ENCODE results near the gene SKAP2.

Gene SKAP2

GRCh38 chr7:26777385-26777784 lies 87.0 kb downstream of the SKAP2 start:
- no peak for DNase-seq (ENCODE audit: low read depth)

GRCh38 chr7:26760501-26760900 lies 103.9 kb downstream of the SKAP2 start:
- DNase-seq (ENCODE audit: low read depth): no peak

GRCh38 chr7:26759108-26759507 lies 105.3 kb downstream of the SKAP2 start:
- DNase-seq (ENCODE audit: low read depth): no peak

GRCh38 chr7:26743205-26743604 lies 121.2 kb downstream of the SKAP2 start:
- DNase-seq (ENCODE audit: low read depth): no peak

- no peak for DNase-seq (ENCODE audit: low read depth)
These were observed 128.3 kb downstream of the SKAP2 start for GRCh38 chr7:26735976-26736600.

- DNase-seq (ENCODE audit: low read depth): no peak
These were observed 135.1 kb downstream of the SKAP2 start for GRCh38 chr7:26729150-26729775.

DNA sequence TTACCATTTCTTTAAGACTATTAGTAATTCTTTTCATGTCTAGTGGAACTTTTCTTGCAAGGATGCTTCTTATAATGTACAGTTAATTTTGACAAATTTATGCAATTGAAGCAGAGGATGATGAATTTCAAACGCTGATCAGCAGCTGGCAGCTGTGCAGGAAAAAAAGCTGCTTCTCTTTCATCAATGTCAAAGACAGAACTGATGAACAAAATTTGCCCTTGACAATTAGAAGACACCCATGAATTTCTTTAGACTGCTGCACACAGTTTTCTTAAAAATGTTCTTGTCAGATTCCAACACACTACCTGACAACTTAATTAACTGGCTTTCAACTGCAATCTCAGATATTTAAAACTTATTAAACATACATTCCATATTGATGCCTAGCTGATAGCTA lies 138.3 kb downstream of the SKAP2 start:
- DNase-seq (ENCODE audit: low read depth): no peak

DNA sequence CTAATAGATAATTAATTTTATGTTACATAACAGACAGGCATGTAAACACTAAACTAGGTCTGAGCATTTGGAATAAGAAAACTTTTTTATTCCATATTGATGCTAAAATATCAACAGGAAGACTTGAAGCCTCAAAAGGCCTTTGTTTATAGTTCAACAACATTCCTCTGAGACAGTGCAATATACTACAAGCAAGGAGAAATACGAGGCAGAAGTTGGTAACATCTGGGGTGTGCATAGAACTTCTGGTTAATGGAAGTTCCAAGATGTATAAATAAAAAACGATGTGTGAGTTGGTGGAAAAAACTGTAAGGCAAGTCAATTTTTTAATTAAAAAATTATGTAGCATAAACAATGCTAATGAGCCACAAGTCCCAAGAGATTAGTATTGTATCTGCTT lies 139.6 kb downstream of the SKAP2 start:
- DNase-seq (ENCODE audit: low read depth): no peak

GRCh38 chr7:26723129-26723528 lies 141.3 kb downstream of the SKAP2 start:
- no peak for DNase-seq (ENCODE audit: low read depth)

DNA sequence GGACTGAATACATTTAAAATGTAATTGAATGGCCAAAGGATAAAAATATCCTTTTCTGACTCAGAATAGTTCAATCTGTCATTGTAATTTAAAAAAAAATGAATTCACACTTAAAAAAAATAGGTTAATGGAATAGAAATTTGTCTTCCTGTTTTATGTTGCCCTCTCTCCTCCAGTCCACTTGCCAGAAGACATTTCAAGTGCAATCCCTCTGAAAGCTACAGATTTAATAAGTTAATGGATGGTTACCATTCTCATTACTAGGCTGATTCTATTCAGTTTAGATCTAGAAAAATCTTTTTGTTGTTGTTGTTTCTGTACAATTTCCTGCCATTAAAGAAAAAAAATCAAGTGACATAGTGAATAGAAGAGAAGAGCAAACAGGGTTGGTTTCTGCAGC lies 142.9 kb downstream of the SKAP2 start:
- DNase-seq (ENCODE audit: low read depth): no peak

- DNase-seq (ENCODE audit: low read depth): no peak
These were observed 146.3 kb downstream of the SKAP2 start for GRCh38 chr7:26718063-26718462.

- DNase-seq (ENCODE audit: low read depth): no peak
These were observed 150.0 kb downstream of the SKAP2 start for GRCh38 chr7:26714438-26714837.

DNA sequence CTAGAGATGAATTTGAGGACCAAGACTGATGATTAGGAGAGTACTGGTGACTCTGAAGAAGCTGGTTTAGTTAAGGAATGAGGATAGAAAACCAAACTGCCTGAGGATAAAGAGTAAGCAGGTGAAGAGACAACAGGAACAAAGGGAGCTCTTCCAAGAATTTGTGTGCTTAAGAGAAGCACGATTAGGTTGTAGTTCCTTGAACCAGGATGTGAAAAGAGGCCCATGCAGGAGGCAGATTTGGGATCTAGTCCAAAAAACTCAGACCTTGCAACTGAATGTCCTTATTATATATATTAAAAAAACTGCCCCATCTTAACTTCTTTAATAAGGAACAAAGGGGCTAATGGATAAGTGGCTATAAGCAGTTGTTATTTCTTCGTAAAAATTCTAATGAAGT lies 150.4 kb downstream of the SKAP2 start:
- no peak for DNase-seq (ENCODE audit: low read depth)

GRCh38 chr7:26709210-26709990 lies 155.0 kb downstream of the SKAP2 start:
- no peak for DNase-seq (ENCODE audit: low read depth)

DNA sequence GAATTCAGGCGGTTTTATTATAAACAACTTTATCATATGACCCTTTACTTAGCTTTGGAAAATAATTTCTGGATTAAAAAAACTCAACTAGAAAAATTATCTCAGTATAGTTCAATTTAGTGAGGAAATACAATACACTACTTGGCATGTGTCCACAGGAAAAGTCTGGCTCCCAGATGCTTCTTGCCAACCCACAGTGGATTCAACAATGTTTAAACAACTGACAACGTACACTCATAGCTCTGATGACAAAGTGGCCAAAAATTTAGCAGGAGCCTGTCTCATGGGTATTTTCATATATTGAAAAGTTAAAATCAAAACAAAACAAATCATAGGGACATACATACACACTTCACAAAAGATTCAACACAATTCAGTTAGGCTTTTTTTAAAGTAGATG lies 158.8 kb downstream of the SKAP2 start:
- peak; percentile 89 for DNase-seq (ENCODE audit: low read depth)

DNA sequence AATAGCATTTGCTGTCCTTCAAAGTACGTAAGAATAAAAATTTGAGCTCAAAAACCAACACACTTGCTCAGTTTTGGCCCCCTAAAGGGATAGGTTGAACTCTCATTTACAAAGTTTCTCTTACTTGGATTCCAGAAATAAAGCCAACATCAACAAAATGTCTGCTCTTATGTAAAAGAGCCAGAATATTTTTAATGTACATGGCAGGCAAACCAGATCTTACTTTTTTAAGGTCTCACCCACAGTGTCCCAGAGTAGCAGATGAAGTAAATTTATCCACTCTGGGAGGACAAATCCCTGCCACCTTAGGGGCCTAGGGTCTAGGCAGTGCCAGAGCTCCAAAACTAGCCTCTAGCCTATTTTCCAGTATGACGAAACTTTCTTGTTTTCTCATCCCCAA lies 159.6 kb downstream of the SKAP2 start:
- DNase-seq (ENCODE audit: low read depth): peak; percentile 75

DNA sequence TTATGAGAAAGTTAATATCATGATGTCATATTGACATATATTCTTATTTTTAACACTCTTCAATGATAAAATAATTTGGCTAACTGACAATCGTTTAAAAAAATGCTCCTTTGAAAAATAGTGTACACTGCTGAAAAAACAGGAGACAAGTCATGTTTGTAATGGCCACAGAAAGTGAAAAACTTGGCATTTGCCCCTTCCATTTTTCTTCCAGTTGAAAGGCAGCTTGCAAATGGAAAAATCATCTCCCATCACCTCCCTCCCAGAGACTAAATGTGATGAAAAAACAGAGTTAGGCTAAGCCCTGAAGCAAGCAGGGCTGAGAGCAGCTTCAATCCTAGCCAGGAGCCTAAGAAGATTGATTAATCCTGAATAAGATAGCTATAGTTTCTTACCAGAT lies 160.4 kb downstream of the SKAP2 start:
- no peak for DNase-seq (ENCODE audit: low read depth)

DNA sequence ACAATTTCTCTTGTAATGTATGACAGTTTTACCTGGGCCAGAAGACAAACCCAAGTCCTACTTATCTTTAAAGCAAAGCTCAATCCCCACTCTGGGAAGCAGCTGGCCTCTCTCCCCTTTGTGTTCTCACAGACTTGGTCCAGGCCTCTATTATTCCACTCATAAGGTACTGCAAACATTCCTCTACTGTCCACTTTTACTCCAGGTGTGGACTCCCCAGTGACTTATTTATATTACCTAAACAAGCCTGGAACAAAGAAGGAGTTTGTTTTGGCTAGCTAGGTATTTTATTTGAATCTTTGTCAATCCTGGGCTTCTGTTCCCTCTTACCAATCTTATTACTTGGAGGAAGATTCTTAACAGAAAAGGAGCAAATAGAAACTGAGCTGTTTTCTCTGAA lies 163.5 kb downstream of the SKAP2 start:
- DNase-seq (ENCODE audit: low read depth): no peak

DNA sequence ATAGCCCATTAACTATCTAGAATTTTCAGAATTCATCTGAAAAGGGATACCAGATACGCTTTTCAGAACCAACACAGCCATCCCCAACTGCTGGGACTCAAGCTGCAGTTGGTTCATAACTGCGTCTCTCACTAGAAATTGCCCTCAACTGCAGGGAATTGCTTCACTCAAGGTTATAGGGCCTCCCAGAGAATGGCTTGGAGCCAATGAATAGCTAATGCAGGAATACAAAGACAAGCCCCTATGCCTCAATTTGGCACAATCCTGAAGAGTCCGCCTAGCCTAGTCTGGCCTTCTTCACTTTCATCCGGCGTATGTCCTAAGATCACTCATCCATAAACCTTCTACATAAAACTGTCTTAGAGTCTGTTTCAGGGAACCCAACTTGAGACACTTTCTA lies 164.0 kb downstream of the SKAP2 start:
- DNase-seq (ENCODE audit: low read depth): no peak

DNA sequence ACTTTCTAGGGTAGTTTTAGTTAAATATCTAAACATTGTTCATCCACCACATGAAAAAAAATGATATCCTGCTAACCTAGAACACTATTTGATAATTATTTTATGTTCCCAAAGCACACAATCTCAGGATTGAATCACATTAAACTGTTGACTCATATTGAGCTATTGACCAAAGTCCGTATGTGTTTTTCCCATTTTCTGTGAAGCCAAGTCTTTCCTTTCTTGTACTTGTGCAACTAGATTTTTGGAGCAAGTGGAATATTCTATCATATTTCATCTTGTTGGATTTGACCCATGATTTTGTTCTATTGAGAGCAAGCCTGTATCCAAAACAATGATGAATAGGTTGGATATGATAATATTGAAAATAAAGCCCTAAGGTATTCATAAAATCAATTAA lies 164.6 kb downstream of the SKAP2 start:
- DNase-seq (ENCODE audit: low read depth): no peak

DNA sequence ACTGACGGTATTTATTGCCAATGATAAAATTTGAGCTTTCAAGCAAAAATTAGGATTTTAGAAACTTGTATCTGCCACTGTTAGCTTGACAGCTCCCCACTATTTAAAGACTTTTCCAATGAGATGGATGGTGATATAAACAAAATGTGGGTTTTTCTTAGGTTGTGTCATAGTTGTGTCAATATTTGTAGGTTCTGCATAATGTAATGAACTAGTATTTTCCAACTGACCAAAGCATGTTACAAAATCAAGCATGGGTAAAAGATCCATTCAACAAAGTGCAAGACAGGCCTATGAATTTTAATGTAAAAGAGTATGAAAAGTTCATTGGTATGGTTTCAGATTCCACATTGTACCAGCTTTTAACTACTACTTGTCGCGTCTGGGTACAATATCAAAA lies 165.6 kb downstream of the SKAP2 start:
- DNase-seq (ENCODE audit: low read depth): no peak

- DNase-seq (ENCODE audit: low read depth): no peak
These were observed 166.2 kb downstream of the SKAP2 start for GRCh38 chr7:26698194-26698593.

DNA sequence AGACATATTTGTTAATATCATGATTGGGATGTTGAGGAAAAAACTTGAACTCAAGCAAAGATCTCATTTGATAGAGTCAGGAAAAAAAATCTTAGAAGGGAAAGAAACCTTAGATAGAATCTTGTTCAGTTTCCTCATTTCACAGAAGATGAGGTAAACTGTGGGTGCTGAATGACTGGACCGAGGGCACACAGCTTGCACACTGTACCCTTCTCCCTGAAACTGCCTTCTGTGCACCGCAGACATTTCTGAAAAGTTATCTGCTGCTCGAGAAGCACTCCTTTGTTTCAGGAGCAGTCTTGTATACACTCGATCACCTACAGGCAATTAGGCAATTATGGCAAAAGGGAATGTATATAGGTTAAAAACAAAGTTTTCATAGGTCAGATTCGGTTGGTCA lies 167.4 kb downstream of the SKAP2 start:
- no peak for DNase-seq (ENCODE audit: low read depth)

- no peak for DNase-seq (ENCODE audit: low read depth)
These were observed 168.2 kb downstream of the SKAP2 start for GRCh38 chr7:26696161-26696560.

All from fibroblast of the conjunctiva (primary cell).